Esophagus mucosa (tissue), 1 donor: ENCODE data around the gene HMGN2. TPM values are rescaled to one million over a fixed set of nuclear protein-coding genes. Genes with fewer than 3 reads are reported as not detected.
A peak's percentile ranks its signal among the peaks of the same experiment; 100 is the strongest.

ENCODE experiments used
- ATAC-seq: fragments of 200-7000 bp; cut with Tn5 transposase; one replicate; pipeline ENCODE4 v1.9.1; 2020
- total RNA-seq: library from RNA; stranded (reverse); gene quantifications from one replicate; pipeline ENCODE4 v1.2.4, GENCODE V29; 2023
- donor health status: DM: yes; HTN: yes; CAD: no.

The HMGN2 gene
- total RNA-seq, result 336 TPM

DNA sequence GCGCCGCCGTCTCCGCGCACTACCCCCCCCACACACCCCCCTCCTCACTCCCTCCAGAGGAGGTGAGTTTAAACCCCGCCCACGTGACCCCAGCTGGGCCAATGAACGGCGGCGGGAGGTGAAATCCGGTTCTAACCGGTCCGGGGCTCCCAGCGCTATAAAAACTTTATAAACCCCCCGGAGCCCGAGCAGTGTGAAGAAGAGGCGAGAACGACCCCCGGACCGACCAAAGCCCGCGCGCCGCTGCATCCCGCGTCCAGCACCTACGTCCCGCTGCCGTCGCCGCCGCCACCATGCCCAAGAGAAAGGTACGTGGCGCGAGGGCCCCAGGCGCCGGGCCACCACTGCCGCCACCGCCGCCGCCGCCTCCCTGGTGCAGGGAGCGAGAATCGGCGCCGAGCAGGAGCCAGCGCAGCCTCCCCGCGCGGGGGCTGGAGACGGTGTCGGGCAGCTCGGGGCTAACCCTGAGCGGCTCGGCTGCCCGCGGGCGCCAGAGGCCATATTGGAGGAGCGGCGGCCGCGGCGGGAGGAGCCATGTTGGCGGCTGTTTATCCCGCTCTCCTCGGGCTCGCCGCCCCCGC is at the start of gene HMGN2:
TSS of gene HMGN2 (plus strand) at position 121 of the 581 bp plus-strand sequence. CDS start at position 294, 173 bp downstream.
- ATAC-seq, result peak; percentile 68

DNA sequence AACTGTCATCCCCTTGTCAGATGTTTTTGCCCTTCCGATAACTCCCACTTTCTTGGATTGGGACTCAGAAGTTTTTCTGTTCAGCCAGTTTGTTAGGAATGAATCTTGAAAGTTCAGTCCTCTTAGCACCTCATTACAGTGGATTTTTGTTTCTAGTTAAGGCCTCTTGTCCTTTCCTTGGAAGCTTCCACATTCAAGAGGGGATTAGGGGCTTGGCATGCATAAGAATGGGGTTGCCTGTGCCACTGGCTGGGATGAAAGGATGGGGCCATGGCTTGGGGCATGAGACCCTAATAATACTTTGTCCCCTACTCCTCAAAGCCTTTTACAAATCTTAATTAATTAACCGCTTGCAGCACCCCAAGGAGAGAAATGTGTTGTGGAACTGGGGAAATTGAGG is 42.5 kb upstream of the HMGN2 start:
- no peak for ATAC-seq

DNA sequence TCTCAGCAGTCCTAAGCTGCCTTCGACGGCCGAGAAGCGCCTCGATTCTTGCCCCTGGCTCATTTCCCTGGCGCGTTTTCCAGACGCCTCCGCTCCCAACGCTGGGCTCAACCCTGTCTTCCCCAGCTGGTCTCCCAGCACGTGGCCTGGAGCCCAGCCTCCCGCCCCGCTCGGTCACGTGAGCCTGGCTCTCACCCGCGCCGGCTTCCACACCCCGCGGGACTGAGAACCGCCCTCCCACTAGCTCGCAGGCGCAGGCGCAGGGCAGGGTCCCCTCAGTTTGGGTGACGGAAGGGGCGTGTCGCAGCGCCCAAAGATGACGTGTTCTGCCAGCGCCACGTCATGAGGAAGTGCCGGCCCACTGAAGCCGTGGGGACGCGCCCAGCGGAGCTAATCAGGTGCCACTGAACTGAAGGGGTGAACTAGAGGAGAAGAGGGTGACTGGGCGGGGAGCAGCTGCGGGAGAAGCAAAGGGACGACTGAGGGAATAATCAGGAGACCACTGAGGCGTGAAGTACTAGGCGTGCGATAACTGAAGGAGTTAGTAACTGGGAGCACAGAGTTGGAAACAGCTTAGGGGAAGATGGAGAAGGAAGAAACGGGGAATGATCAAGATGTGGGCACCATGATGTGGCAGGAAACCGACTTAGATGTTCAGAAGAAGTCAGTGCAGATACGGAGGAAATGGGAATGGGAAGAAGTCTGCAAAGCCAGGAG is 40.1 kb upstream of the HMGN2 start, which contains the start of gene DHDDS:
TSS of gene DHDDS (plus strand) at position 343 of the 717 bp plus-strand sequence. CDS start 625 bp downstream, outside the sequence.
- ATAC-seq, result peak; percentile 99

DNA sequence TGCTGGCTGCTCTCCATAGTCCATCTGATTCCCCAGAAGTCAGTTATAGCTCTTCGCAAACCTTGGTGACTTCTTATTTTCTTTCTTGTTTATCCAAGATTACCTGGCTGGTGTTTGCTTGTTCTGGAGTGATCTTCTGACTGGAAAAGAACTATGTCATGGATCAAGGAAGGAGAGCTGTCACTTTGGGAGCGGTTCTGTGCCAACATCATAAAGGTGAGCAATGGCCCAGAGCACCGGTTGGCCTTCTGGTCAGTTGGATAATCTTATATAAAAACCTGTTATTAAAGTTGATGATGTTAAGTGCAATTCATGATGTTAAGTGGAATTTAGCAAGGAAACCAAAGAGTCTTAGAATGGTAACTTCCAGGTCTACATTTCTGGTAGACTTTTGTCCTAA is 39.4 kb upstream of the HMGN2 start:
- peak; percentile 26 for ATAC-seq

DNA sequence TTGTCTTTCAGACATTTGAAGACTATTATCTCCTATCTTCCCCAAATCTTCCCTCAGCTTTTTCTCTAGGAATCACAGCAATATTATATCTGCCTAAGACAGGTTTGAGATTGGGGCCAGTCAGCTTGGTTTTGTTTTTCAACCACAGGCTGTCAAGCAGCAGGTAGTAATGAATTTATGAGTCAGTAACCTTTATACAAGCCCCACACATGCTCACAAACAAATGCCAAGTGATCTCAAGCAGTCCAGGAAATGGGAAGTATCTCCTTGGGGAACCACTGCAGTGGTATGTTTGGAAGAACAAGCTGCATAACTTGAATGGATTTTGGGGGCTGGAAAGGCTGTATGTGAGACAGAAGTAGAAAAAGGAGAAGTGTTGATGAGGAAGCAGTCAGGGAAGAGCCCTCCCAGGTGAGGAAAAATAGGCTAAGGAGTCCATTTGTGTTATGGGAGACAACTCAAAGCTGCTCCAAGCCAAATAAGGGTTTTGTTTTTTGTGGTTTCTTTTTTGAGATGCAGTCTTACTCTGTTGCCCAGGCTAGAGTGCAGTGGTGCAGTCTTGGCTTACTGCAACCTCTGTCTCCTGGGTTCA is 38.0 kb upstream of the HMGN2 start:
- no peak for ATAC-seq

DNA sequence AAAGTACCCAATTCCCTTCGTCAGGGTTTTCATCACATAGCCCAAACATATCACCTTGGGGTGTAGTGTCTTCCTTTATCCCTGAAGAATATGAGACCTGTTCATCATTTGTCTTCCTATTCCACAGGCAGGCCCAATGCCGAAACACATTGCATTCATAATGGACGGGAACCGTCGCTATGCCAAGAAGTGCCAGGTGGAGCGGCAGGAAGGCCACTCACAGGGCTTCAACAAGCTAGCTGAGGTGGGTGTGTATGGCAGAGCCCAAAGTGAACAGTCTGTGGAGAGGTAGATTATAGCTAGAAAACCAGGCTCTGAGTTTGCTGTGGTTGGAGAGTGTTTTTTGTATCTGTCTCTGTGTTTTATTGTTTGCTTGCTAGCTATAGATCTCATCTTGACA is 34.2 kb upstream of the HMGN2 start:
- ATAC-seq, result no peak

DNA sequence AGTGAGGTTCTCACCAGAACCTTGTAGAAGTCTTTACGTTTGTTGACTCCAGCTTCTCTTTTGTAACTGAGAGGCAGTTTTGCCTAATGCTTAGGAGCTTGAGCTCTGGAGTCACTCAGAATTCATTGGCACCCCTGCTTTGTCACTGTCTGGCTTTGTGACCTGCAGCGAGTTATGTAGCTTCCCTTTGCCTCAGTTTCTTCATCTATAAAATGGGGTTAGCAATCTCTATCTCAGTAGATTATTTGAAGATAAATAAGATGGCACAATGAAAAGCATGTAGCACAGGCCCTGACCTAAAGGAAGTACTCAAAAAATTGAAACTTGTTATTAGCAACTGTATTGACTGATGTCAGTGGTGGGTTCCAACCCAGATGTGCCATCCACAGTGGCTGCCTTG is 32.0 kb upstream of the HMGN2 start:
- ATAC-seq, result no peak

DNA sequence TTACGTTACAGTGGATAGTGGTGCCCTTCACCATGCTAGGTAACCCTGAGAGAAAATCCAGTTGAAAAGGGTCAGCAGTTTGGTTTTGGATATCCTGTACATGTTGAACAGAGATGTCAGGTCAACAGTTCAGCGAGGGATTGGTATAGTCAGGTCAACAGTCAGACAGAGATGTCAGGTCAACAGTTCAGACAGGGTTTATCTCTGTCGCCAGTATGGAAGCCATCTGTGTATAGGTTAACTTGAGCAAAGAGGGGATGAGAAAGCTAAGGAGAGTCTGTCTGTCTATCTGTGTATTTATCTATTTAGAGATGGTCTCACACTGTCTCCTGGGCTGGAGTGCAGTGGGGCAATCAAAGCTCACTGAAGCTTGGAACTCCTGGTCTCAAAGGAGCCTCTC is 22.4 kb upstream of the HMGN2 start:
- ATAC-seq, result no peak

DNA sequence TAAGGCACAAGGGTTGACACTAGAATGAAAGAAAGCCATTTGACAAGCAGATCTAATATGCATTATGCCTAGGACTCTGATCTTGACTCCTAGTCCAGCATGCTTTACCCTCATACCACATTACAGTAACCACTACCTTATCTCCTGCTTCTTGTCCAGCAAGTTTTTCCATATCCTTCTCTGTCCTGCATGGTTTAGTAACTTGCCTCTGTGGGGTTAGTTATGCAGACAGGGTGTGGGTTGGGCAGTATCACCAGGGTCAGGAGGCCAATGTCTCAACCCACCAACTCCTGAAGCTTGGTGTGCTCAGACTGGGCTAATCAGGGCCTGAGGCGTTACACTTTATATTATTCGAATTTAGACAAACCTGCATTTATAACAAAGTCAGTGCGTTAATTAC is 21.3 kb upstream of the HMGN2 start:
- ATAC-seq, result peak; percentile 25

DNA sequence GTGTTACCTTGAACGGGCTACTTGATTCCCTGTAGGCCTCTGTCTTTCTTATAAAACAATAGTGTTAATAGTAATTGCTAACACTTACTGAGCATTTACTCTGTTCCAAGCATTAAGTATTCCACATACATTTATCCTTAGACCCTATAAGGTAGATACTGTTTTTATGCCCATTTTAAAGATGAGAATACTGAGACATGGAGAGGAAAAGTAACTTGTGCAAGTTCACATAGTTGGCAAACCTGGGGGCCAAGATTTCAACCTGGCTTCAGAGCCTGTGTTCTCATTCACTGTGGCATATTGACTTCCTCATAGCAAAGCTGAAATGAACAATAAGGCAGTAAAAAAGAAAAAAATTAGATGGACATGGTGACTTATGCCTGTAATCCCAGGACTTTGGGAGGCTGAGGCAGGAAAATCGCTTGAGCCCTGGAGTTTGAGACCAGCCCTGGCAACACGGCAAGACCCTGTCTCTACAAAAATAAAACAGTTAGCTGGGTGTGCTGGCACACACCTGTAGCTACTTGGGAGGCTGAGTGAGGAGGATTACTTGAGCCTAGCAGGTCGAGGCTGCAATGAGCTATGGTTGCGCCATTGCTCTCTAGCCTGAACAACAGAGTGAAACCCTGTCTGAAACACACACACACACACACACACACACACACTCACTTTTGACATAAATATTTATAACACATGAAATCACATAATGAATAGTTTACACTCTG is 19.6 kb upstream of the HMGN2 start:
- no peak for ATAC-seq

DNA sequence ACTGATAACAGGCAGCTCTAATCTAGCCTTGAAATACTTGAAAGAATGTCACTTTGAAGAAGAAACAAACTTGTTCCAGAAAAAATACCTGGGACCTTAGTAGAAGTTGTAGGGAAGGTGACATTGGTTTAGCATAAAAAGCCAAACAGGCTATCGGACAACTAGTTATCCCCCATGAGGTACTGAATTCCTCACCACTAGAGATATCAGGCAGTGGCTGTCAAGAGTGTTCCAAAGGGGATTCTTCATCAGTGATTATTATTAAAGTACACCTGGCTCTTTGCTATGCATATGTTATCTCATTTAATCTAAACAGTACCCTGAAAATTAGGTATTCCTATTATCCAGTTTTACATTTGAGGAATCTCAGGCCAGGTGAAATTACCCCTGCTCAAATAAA is 13.1 kb upstream of the HMGN2 start:
- ATAC-seq, result no peak

DNA sequence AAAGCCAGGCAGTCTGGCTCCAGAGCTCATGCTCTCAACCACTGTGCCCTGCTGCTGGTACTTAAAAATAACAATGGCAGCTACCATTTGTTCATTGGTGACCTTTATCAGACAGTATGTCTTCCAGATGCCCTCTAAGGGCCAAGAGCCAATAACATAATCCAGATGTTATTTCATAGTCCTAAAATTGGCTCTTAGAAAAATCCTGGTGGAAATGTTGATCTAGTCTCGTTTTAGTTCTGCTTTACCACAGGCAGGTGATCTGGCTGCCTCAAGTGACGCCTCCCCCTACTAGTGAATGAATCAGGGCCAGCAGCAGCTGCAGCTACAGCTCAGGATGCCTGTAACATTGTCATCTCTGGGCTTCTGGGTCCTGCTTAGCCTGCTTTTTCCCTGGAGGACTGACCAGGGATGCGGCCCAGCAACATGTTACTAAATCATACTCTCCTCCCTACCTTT is 12.6 kb upstream of the HMGN2 start:
- no peak for ATAC-seq

DNA sequence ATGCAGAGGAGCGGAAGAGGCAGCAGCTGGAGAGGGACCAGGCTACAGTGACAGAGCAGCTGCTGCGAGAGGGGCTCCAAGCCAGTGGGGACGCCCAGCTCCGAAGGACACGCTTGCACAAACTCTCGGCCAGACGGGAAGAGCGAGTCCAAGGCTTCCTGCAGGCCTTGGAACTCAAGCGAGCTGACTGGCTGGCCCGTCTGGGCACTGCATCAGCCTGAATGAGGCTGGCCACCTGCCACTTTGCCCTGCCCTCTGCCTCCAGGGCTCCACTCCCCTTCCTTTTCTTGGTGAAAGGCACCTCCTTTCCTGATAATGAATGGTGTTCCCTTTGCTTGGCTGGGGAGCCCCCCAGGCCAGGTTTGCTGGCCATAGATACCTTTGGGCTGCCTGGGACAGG is 3.3 kb upstream of the HMGN2 start:
- peak; percentile 54 for ATAC-seq

DNA sequence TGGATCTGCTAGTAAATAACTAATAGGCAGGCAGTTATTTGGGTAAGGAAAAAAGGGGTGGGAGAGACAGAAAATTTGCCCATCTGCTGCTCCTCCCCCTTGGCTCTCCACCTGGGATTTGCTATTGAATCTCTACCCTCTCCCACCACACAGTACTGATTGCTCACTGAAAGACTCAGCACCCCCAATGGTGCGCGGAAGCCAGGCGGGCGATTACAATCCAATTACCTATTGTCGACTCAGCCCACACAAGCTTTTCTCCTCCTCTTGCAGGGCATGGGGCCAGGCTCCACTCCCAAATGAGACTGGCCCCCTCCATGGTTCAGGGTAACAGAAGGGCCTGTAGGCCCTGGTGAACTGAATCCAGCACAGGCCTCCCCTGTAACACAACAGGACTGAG is 2.7 kb upstream of the HMGN2 start:
- no peak for ATAC-seq

DNA sequence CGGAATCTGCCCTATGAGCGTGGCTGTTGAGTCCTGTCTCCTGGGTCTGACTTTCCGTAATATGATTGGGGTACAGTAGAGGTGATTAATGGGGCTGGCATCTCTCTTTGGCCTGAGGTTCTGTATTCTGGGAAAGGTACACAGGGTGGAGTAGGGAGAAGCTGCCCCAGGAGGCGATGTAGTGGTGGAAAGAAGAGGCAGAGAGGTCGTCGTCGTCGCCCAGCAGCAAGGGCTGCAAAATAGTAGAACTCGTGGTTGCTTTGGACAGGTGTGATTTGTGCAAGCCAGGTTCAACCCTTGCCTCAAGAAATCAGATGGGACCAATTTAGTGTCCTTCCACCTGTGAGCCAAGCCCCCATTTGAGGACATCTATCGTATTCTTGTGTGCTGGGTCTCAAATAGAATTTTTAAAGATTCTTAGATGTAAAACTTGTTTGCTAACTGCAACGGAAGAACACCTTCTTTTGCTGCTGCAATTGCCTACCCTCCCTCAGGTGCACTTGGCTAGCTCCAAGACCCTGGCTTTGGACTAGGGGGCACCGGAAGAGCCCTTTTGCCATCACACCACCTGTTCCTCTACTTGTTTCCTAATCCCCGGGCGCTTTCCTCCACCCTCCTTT is 1.3 kb upstream of the HMGN2 start:
- peak; percentile 2 for ATAC-seq

DNA sequence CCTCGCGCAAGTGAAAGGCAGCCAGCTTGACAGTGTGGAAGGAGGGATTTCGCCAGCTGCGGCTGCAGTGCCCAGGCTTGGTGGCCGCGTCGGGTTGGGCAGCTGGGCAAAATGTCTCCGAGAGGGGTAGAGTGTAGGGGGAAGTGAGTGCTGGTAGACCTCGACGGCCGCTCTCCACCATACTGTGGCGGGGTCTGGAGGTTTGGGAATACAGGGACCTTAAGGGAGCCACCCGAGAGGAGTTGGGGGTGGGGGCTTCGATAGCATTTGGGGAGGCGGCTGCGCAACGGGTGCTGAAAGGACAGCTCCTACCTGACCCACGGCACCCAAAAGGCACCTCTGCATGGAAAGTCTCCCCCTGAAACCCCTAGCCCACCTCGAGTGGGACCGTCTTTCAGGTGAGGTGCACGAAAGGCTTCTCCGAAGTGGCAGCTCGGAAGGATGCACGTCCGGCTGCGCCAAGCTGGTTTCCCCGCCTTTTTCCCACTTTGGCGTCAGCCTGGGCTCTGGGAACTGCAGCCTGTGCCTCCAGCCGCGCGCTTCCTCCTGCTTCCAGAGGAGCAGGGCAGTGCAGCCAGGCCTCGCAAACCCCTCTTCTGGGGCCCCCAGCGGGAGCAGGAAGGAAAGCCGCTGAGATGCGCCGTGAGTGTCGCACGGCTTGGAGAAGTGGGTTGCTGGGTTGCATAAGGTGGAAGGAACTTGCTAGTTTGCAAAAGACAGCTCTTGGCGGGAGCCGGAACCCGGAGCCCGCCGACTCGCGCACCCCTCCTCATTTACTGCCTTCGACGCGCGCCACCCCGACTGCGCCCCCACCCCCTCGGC is 531 bp upstream of the HMGN2 start:
- peak; percentile 24 for ATAC-seq

DNA sequence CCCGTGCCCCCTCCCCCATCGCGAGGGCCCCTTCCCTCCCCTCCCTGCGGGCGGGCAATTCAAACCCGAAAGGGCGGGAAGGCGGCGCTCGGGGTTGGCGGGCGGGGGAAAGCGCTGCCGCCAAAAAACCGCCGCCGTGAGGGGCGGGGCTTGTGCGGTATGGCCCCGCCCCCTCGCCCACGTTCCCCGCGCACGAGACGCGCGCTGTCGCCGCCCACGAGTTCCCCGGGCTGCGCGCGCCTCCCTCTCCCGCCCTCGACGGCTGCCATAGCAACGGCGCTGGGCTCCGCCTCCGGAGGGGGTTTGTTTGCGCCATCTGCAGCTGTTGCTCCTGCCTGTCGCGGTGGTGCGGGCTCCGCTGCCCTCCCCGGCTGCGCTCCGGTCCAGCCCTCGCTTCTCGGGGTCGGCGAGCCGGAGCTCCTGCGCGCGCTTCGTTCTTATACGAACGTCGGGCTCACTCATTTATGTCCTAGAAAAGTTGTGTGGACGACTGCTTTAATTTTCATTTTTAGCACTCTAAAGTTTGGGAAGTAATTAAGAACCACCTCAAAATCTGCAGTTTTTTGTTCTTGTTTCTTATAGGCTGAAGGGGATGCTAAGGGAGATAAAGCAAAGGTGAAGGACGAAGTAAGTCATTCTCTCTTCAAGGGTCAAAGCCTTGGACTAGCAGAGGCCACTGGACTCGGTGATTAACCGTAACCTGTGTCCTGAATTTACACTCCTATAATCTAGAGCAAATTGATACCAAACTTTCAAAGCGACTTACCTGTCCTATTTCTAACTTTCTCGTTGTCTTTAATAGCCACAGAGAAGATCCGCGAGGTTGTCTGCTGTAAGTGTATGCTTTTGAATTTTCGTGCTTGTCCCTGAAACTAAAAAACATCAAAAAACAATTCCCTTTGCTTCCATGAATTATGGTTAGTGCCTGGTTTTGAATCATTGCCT is 933 bp downstream of the HMGN2 start:
- peak; percentile 87 for ATAC-seq

DNA sequence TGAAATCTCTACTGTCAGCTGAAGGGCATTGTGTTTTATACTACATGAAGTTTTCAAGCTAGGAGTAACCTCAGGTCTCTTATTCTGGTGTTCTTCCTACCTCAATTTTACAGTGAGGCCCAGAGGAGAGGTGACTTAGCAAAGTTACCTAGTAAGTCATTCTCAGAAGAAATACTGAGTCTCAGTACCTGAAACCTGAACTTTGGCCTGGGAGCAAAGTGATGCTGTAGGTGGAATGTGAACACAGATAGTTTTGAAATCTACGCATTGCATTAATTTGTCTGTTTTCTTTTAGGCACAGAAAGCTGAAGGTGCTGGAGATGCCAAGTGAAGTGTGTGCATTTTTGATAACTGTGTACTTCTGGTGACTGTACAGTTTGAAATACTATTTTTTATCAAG is 2.6 kb downstream of the HMGN2 start:
- no peak for ATAC-seq

DNA sequence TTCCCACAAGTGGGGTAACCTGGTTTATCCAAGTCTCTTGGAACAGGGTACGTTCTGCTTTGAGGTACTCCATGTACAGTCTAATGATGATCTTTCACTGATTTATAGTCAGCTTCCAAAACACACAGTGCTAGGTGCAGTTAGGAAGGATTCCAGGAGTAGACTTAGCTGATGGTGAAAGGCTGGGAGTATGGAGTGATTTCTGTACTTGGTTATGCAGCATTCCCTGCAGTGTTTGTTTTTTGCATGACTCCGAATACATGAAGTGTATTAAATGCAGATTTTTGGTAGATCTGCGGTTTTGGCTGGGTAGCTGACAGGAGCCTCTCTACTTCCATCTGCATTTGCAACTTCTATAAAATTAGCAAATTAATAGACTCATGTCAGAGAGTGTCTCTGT is 3.7 kb downstream of the HMGN2 start:
- ATAC-seq, result no peak

DNA sequence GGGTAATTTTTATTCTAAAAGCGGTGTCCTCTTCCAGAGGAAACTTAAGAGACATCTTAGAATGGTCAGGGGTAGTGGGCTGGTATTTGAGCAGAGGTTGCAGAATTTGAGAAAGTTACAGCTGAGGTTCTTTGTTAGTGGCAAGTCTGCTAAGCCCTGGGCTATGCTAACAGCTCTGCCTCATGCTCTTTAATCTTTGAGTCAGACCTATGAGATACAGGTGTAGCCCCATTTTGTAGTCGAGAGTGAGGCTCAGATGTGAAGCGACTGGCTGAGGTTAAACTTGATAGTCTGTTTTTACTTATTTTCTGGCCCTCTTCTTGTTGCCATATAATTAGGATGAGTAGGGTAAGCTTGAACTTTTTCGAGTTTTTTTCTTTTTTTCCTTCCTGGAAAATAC is 4.7 kb downstream of the HMGN2 start:
- ATAC-seq, result no peak
